HG02885 (cell line): Measurements from ENCODE around the gene RNLS.

Experiments
- ATAC-seq: cut with Tn5 transposase; IDR thresholded peaks from one replicate; pipeline ENCODE4 v1.9.1; 2021; ENCODE audit warnings: mild to moderate bottlenecking; ENCODE audit not compliant: unreplicated experiment, poor library complexity

RNLS gene

GRCh38 chr10:88526501-88527105 lies 56.5 kb downstream of the RNLS start:
- ATAC-seq: no peak

DNA sequence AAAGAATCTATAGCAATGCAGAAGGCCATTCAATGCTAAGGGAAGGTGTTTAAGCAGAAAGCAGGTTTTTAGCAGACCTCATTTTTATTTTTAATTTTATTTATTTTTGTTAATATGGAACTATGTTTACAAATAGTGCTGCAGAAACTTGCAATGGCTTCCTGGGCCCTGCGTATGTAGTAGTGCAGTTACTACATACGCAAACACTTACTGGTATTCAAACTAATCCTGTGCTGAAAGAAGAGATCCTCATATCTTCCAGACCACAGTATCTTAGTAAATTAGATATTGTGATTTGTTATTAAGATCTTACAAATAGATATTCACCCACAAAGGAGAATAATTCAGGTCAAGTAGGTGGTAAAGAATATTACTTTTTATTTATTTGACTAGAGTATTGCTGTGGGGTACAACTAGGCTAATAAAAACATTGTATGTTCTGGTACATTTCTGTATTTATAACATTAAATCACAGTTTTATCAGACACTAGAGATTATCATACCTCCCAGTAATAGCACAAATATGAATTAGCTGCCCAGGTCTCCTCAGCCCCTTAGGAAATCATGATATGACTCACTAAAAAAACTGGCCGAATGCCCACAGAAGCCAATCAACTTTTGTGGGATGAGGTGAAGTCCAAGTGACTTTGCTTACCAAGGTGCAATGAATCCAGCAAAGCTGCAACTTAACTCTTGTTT lies 57.6 kb downstream of the RNLS start:
- ATAC-seq: no peak

- ATAC-seq: no peak
These were observed 59.2 kb downstream of the RNLS start for GRCh38 chr10:88523739-88524400.

GRCh38 chr10:88522715-88523114 lies 60.4 kb downstream of the RNLS start:
- no peak for ATAC-seq

DNA sequence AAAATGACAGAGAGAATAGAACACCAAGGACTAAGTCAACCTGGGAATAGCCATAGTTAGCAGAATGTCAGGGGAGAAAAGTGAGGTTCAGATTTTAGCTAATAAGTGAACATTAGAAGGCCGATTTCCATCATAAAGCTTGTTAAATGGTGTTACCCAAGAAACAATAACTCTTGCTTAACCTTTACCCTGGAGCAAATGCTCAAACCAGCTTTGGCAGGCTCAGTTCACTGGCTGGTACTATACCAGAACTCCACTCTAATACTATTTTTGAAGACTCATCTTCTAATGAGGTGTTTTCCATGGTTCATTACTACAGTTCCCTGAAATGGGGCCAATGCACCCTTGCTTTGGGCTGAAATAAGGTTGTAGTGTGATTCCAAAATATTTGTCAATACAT lies 61.3 kb downstream of the RNLS start:
- no peak for ATAC-seq

GRCh38 chr10:88515235-88515634 lies 67.9 kb downstream of the RNLS start:
- ATAC-seq: no peak

GRCh38 chr10:88512599-88512998 lies 70.5 kb downstream of the RNLS start:
- no peak for ATAC-seq

DNA sequence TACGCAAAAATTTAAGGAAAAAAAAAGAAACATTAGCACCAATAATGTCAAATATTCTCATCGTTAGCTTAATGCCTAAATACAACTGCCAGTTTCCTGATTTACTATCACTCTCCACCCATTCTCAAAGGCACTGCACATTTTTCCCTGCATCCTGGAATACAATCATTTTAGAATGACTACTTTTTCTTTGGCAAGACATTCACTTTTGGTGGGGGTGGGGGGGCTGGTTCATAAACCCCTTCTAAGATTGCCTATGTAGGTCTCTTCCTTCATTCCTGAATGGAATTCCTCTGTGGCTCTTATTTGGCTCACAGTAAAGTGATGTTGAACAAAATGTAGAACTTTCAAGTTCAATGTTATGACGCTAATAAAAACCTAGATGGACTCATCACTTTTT lies 74.3 kb downstream of the RNLS start:
- ATAC-seq: no peak

DNA sequence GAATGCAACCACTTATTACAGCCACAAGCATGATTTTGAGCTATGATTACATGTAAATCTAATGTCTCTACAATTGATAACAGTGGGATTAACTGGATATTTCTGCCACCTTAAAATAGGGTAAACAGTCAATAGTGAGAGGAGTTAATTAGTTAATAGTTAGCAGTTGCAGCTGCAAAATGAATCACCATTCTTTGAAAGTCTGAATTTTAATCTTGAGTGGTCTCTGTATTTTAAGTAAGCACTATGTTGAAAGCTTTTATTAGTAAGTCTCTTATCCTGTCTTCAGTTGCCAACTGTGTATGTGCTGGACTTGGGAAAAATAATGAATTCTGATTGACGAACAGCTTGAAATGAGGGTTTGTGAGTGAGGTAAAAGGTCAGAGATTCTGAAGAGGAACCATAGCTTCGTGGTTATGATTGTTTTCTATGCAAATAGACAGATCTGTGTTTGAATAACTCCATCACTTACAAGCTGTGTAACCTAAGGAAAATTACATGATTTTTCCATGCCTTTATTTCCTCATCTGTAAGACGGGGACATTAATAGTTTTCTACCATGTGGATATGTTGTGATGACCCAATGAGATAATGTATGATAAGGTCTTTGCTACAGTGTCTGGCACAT lies 75.2 kb downstream of the RNLS start:
- no peak for ATAC-seq

DNA sequence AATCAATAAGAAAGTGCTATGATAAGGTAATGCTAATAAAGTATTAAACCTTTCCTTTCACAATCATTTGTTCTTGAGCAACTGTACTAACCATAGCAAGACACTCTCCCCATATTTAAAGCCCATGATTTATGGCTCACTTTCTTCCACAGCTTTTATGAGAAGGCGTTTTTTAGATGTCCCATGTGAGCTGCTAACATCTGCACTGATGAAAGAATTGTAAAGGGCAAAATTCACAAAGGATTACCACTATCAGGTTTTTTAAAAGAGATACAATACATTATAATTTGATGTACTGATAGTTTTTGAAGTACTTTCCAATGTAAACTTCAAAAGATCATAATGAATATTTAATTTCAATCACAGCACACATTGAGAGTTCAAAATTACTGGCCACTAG lies 75.7 kb downstream of the RNLS start:
- ATAC-seq: no peak

- no peak for ATAC-seq
These were observed 77.4 kb downstream of the RNLS start for GRCh38 chr10:88505680-88506215.

DNA sequence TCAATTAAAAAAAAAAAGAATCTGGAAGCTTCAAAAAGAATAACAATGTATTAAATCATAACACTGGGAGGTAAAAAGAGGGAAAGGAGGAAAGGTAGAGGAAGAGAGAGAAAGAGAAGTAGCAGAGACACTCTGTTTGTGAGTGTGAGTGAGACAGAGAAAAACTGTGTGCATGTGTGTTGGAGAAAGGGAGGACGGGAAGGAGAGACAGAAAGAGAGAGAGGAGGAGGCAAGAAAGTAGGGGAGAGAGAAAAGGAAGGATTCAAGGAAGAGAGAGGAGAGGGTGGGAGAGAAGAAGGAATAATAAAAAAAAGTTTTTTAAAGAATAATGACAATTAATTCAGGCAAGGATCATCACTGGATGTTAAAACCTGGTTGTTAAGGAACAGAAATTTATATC lies 77.9 kb downstream of the RNLS start:
- no peak for ATAC-seq

GRCh38 chr10:88500656-88501055 lies 82.5 kb downstream of the RNLS start:
- no peak for ATAC-seq

DNA sequence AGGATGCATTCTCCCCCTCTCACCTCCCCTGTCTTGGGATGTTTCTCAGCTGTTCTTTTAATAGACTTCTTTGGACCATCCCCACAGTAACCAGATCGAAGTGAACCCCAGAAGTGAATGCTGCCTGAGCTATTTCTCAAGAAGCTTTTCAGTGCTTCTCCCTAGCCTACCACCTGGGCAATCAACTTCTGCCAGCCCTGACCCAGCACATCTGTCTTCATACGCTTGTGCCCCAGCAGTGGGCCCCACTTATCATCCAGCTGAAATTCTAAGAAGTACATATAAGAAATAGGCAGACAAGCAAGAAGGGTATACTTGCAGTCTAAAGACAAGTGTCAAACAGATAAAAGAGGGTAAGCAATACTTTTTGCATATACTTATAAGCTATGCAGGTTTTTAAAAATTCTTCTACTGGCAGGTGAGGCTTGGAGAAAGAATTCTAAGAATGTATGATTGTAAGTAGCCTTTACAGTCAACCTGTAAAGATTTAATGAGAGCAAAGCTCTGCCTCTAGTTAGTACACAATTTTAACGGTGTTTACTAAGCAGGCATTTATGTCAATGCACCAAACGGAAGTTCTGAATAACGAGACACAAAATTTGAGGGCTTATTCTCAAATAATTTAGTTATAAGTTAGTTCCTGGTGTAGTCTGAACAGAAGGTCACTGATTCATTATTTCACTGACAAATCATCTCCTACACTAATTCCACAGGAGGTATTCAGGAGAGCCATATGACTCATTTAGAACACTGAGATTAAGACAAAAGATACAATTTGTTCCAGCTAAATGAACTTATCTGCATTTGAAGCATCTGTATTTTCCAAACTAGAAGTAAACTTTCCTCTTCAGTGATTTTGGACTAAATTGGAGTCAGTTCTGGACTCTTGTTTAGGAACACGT lies 83.3 kb downstream of the RNLS start:
- no peak for ATAC-seq

GRCh38 chr10:88497913-88498312 lies 85.2 kb downstream of the RNLS start:
- no peak for ATAC-seq

- ATAC-seq: no peak
These were observed 88.6 kb downstream of the RNLS start for GRCh38 chr10:88494537-88494936.

- ATAC-seq: no peak
These were observed 89.2 kb downstream of the RNLS start for GRCh38 chr10:88493691-88494483.

DNA sequence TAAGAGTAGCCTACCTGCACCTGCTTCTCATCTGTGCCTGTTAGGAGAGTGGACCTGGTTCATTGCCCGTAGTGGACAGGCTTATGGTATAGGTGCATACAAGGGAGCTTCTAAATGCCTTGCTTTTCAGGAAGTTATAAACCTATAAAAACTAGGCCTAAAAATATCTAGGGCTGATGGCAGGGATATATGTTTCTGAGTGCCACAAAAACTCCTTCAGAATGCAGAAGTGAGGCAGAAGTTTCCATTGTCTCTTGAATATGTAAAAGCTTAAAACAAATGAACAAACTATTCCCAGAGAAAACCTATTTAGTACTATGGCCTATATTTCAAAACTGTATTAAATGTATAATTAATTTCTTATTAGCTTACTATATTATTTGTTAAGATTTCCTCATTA lies 91.8 kb downstream of the RNLS start:
- ATAC-seq: no peak

DNA sequence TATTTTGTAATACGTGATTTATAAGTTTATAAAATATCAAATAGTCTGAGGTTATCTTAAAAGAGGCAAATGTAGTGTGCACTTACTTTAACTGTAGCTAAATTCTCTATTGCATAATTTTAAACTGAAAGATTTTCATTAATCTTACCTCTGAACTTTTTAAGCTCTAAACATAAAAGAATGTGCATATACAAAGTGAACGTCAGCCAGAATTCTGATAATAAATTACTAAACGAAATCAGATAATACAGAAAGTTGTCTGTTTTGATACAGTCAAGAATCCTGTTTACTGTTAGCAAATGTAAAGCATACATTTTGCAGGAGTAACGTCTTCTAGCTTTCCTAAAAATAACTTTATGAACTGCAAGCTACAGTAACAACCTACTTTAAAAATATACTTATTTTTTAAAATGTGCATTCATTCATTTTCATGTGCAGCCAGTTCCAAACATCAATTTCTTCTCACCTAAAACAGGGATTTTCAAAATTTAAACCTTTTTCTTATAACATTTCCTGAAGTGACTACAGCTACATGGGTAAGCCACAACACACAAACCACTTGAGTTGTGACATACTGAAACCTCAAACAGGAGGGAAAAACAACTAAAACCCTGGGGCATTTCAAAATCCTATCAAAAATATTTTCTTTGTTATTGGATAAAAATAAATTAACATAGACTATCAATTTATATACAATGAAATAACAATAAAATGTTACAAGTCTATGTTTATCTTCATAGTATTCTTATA lies 92.7 kb downstream of the RNLS start:
- ATAC-seq: no peak
